SK-N-SH treated with all-trans-retinoic acid at 6 μM for 48 hours (cell line): Measurements from ENCODE around the gene C19orf53.

Source experiments
- ARNTL ChIP-seq: fragments of 450-650 bp; formaldehyde crosslinking; IDR thresholded peaks from 2 replicates; pipeline ENCODE4 v1.5.0; 2020; ENCODE audit warnings: low read depth, mild to moderate bottlenecking, moderate library complexity, borderline replicate concordance
- BACH2 ChIP-seq: fragments of 250-450 bp; sonication (Bioruptor Pico); IDR thresholded peaks from 2 replicates; pipeline ENCODE4 v1.9.0; 2021; ENCODE audit warnings: mild to moderate bottlenecking, borderline replicate concordance
- CREB5 ChIP-seq: fragments of 250-450 bp; sonication (Bioruptor Pico); IDR thresholded peaks from 2 replicates; pipeline ENCODE4 v1.5.1; 2020; ENCODE audit warnings: low read depth, mild to moderate bottlenecking, moderate library complexity
- ESRRG ChIP-seq: fragments of 250-450 bp; sonication (Bioruptor Pico); IDR thresholded peaks from 2 replicates; pipeline ENCODE4 v1.6.1; 2021; ENCODE audit warnings: mild to moderate bottlenecking
- ISL1 ChIP-seq: fragments of 250-450 bp; sonication (Bioruptor Pico); IDR thresholded peaks from 2 replicates; pipeline ENCODE4 v2.1.2; 2022; ENCODE audit warnings: mild to moderate bottlenecking, moderate library complexity
- OSR1 ChIP-seq: fragments of 250-450 bp; sonication (Bioruptor Pico); IDR thresholded peaks from 2 replicates; pipeline ENCODE4 v1.8.0; 2022; ENCODE audit warnings: moderate library complexity, mild to moderate bottlenecking, inconsistent platforms
- POU6F1 ChIP-seq: fragments of 250-450 bp; sonication (Bioruptor Pico); IDR thresholded peaks from 2 replicates; pipeline ENCODE4 v1.8.0; 2021; ENCODE audit warnings: low read depth, mild to moderate bottlenecking, moderate library complexity, borderline replicate concordance
- RARB ChIP-seq: fragments of 250-450 bp; sonication (Bioruptor Pico); IDR thresholded peaks from 2 replicates; pipeline ENCODE4 v1.8.0; 2021; ENCODE audit warnings: mild to moderate bottlenecking, moderate library complexity
- ZFP30 ChIP-seq: fragments of 450-650 bp; formaldehyde crosslinking; IDR thresholded peaks from 2 replicates; pipeline ENCODE4 v1.5.0; 2022; ENCODE audit warnings: mild to moderate bottlenecking, moderate library complexity
- ZNF565 ChIP-seq: fragments of 450-650 bp; formaldehyde crosslinking; conservative IDR thresholded peaks from 2 replicates; pipeline ENCODE4 v1.5.0; 2020; ENCODE audit warnings: low read depth, mild to moderate bottlenecking, moderate library complexity
- TF ChIP-seq, protein P1 (sequence below): fragments of 250-450 bp; sonication (Bioruptor Pico); IDR thresholded peaks from 2 replicates; pipeline ENCODE4 v1.8.0; 2020; ENCODE audit warnings: mild to moderate bottlenecking, moderate library complexity, borderline replicate concordance
- TF ChIP-seq, protein P2 (sequence below): fragments of 250-450 bp; sonication (Bioruptor Pico); IDR thresholded peaks from 2 replicates; pipeline ENCODE4 v1.5.0; 2020; ENCODE audit warnings: mild to moderate bottlenecking, moderate library complexity

DNA sequence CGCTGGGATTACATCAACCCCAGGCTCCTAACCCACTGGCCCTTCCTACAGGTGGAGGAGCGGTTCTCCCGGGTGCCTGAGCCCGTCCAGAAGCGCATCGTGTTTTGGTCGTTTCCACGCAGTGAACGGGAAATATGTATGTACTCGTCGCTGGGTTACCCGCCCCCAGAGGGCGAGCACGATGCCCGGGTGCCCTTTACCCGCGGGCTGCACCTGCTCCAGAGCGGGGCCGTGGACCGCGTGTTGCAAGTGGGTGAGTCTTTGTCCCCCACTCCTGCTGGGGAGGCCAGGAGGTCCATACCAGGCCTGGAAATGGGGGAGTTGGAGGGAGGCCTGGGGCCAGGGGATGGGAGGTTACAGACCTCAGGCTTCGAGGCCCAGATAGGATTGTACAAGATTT is 25.4 kb downstream of the C19orf53 start:
- TF ChIP-seq ZFP30 (CRISPR knock-in tag) (no peak), ZNF565 (no peak), OSR1 (no peak), ARNTL (CRISPR knock-in tag) (no peak), RARB (no peak), CREB5 (CRISPR knock-in tag) (no peak), ESRRG (CRISPR knock-in tag) (no peak), ISL1 (CRISPR knock-in tag) (no peak), POU6F1 (CRISPR knock-in tag) (no peak), BACH2 (CRISPR knock-in tag) (no peak)
- TF ChIP-seq, protein P1, sequence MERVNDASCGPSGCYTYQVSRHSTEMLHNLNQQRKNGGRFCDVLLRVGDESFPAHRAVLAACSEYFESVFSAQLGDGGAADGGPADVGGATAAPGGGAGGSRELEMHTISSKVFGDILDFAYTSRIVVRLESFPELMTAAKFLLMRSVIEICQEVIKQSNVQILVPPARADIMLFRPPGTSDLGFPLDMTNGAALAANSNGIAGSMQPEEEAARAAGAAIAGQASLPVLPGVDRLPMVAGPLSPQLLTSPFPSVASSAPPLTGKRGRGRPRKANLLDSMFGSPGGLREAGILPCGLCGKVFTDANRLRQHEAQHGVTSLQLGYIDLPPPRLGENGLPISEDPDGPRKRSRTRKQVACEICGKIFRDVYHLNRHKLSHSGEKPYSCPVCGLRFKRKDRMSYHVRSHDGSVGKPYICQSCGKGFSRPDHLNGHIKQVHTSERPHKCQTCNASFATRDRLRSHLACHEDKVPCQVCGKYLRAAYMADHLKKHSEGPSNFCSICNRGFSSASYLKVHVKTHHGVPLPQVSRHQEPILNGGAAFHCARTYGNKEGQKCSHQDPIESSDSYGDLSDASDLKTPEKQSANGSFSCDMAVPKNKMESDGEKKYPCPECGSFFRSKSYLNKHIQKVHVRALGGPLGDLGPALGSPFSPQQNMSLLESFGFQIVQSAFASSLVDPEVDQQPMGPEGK: no peak
- TF ChIP-seq, protein P2, sequence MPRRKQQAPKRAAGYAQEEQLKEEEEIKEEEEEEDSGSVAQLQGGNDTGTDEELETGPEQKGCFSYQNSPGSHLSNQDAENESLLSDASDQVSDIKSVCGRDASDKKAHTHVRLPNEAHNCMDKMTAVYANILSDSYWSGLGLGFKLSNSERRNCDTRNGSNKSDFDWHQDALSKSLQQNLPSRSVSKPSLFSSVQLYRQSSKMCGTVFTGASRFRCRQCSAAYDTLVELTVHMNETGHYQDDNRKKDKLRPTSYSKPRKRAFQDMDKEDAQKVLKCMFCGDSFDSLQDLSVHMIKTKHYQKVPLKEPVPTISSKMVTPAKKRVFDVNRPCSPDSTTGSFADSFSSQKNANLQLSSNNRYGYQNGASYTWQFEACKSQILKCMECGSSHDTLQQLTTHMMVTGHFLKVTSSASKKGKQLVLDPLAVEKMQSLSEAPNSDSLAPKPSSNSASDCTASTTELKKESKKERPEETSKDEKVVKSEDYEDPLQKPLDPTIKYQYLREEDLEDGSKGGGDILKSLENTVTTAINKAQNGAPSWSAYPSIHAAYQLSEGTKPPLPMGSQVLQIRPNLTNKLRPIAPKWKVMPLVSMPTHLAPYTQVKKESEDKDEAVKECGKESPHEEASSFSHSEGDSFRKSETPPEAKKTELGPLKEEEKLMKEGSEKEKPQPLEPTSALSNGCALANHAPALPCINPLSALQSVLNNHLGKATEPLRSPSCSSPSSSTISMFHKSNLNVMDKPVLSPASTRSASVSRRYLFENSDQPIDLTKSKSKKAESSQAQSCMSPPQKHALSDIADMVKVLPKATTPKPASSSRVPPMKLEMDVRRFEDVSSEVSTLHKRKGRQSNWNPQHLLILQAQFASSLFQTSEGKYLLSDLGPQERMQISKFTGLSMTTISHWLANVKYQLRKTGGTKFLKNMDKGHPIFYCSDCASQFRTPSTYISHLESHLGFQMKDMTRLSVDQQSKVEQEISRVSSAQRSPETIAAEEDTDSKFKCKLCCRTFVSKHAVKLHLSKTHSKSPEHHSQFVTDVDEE: no peak
